ENCODE data around the gene ID1. TPM values are rescaled to one million over a fixed set of nuclear protein-coding genes. Genes with fewer than 3 reads are reported as not detected.
A peak's percentile ranks its signal among the peaks of the same experiment; 100 is the strongest.

Gene ID1
- total and polyA plus RNA-seq, 2 experiments from 2014 or later, result 221 to 479 TPM

DNA sequence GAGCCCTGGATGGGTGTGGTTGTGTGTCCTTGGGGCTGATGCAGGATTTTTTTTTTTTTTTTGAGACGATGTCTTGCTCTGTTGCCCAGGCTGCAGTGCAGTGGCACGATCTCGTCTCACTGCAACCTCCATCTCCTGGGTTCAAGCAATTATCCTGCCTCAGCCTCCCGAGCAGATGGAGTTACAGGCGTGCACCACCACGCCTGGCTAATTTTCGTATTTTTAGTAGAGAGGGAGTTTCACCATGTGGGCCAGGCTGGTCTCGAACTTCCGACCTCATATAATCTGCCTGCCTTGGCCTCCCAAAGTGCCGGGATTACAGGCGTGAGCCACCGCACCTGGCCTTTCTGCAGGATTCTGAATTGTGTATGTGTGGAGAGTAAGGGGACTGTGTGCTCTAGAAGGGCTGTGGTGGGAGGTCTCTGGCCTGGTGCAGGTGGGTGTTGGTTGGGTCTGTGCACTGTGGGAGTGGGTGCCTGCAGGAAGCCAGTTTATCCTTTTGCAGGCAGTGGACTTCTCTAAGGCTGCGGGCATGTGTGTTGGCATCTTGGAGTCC is 11.0 kb upstream of the ID1 start (continued):
- TF ChIP-seq, protein P1, sequence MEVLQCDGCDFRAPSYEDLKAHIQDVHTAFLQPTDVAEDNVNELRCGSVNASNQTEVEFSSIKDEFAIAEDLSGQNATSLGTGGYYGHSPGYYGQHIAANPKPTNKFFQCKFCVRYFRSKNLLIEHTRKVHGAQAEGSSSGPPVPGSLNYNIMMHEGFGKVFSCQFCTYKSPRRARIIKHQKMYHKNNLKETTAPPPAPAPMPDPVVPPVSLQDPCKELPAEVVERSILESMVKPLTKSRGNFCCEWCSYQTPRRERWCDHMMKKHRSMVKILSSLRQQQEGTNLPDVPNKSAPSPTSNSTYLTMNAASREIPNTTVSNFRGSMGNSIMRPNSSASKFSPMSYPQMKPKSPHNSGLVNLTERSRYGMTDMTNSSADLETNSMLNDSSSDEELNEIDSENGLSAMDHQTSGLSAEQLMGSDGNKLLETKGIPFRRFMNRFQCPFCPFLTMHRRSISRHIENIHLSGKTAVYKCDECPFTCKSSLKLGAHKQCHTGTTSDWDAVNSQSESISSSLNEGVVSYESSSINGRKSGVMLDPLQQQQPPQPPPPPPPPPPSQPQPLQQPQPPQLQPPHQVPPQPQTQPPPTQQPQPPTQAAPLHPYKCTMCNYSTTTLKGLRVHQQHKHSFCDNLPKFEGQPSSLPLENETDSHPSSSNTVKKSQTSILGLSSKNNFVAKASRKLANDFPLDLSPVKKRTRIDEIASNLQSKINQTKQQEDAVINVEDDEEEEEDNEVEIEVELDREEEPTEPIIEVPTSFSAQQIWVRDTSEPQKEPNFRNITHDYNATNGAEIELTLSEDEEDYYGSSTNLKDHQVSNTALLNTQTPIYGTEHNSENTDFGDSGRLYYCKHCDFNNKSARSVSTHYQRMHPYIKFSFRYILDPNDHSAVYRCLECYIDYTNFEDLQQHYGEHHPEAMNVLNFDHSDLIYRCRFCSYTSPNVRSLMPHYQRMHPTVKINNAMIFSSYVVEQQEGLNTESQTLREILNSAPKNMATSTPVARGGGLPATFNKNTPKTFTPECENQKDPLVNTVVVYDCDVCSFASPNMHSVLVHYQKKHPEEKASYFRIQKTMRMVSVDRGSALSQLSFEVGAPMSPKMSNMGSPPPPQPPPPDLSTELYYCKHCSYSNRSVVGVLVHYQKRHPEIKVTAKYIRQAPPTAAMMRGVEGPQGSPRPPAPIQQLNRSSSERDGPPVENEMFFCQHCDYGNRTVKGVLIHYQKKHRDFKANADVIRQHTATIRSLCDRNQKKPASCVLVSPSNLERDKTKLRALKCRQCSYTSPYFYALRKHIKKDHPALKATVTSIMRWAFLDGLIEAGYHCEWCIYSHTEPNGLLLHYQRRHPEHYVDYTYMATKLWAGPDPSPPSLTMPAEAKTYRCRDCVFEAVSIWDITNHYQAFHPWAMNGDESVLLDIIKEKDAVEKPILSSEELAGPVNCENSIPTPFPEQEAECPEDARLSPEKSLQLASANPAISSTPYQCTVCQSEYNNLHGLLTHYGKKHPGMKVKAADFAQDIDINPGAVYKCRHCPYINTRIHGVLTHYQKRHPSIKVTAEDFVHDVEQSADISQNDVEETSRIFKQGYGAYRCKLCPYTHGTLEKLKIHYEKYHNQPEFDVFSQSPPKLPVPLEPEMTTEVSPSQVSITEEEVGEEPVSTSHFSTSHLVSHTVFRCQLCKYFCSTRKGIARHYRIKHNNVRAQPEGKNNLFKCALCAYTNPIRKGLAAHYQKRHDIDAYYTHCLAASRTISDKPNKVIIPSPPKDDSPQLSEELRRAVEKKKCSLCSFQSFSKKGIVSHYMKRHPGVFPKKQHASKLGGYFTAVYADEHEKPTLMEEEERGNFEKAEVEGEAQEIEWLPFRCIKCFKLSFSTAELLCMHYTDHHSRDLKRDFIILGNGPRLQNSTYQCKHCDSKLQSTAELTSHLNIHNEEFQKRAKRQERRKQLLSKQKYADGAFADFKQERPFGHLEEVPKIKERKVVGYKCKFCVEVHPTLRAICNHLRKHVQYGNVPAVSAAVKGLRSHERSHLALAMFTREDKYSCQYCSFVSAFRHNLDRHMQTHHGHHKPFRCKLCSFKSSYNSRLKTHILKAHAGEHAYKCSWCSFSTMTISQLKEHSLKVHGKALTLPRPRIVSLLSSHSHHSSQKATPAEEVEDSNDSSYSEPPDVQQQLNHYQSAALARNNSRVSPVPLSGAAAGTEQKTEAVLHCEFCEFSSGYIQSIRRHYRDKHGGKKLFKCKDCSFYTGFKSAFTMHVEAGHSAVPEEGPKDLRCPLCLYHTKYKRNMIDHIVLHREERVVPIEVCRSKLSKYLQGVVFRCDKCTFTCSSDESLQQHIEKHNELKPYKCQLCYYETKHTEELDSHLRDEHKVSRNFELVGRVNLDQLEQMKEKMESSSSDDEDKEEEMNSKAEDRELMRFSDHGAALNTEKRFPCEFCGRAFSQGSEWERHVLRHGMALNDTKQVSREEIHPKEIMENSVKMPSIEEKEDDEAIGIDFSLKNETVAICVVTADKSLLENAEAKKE (CRISPR knock-in tag; IDR thresholded peaks at IDR 0.05), result no peak
- TF ChIP-seq POLR2AphosphoS5 (IDR thresholded peaks at IDR 0.05; ENCODE audit: low read depth) (no peak), JUNB (IDR thresholded peaks at IDR 0.05; ENCODE audit: unreplicated experiment) (no peak)

DNA sequence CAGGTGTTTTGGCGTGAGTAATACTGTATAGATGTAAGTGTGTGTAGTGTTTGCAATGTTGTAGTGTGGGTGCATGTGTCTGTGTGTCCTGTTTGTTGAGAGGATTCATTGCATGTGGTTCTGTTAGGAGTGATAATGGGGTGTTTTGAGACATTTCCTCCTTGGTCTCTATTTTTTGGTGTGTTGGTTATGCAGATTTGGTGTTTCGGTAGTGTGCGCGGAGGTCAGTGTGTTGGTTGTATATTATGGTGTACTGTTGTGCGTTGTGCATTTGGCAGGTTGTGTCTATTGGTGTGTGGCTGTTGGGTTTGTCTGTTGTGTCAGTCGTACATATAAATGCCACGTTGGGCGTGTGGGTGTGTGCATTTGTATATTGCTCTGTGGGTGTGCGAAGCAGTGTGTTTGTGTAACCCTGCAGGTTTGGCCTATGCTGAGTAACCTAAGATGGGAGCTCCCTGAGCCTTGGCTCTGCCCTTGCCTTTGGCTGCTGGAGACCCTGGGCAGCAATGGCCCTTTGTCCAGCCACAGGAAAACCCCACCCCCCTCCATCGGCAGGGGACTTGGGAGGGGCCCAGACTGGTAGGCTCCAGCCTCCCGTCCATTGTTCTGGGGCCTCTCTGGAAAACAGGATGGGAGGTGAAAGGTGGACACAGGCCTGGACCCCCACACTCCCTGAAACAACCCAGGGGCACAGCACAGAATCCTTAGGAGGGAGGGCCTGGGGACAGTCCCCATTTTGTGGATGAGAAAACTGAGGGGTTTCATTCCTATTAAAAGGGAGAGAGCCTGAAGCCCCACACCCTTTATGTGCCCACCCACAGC is 10.3 kb upstream of the ID1 start:
- ATAC-seq (peak; percentile 53), DNase-seq (ENCODE audit: low spot score) (peak; percentile 91)
- Histone ChIP-seq H2AFZ (no peak overlapping the region), H4K20me1 (replicated peaks; ENCODE audit: insufficient read depth) (no peaks in the 10 kb centered on the region), H3F3A (replicated peaks; ENCODE audit: low read depth) (peaks cover 26% of the 10 kb centered on the region), H3K27ac (ENCODE audit: low read depth) (peak overlapping the region; percentile 40), H3K36me3 (ENCODE audit: insufficient read depth) (no peaks in the 10 kb centered on the region), H3K27me3 (ENCODE audit: insufficient read depth) (no peaks in the 10 kb centered on the region), H3K4me3 (no peak overlapping the region), H3K4me2 (peak overlapping the region; percentile 0), H3K9me2 (ENCODE audit: insufficient read depth) (no peaks in the 10 kb centered on the region), H3K79me2 (replicated peaks; ENCODE audit: insufficient read depth) (0 out of 2 replicates have a peak, but pooled peaks cover 5% of the 10 kb centered on the region), H3K4me1 (ENCODE audit: insufficient read depth) (peaks cover 45% of the 10 kb centered on the region)
- Mint-ChIP-seq H3K27ac (peak overlapping the region; percentile 60), H3K4me3 (no peak overlapping the region; the same call in 2 of the 3 replicates), H3K27me3 (ENCODE audit: insufficient read depth, low read depth, poor library complexity) (peaks cover 20% of the 10 kb centered on the region), H3K9me3 (no peaks in the 10 kb centered on the region; the same call in 2 of the 3 replicates), H3K36me3 (ENCODE audit: low read depth) (no peaks in the 10 kb centered on the region), H3K4me1 (peaks cover 38% of the 10 kb centered on the region)
- TF ChIP-seq POLR2AphosphoS5 (IDR thresholded peaks at IDR 0.05; ENCODE audit: low read depth) (no peak), NANOG (IDR thresholded peaks at IDR 0.05; ENCODE audit: borderline replicate concordance) (no peak), EZH2 (IDR thresholded peaks at IDR 0.05; ENCODE audit: low read depth, unreplicated experiment) (no peak), STAT1 (IDR thresholded peaks at IDR 0.05; ENCODE audit: unreplicated experiment) (no peak), CREB1 (CRISPR knock-in tag; IDR thresholded peaks at IDR 0.05; ENCODE audit: low read depth) (no peak), JUNB (IDR thresholded peaks at IDR 0.05; ENCODE audit: unreplicated experiment) (no peak), ZNF114 (CRISPR knock-in tag; IDR thresholded peaks at IDR 0.05) (no peak)
- TF ChIP-seq, protein P2, sequence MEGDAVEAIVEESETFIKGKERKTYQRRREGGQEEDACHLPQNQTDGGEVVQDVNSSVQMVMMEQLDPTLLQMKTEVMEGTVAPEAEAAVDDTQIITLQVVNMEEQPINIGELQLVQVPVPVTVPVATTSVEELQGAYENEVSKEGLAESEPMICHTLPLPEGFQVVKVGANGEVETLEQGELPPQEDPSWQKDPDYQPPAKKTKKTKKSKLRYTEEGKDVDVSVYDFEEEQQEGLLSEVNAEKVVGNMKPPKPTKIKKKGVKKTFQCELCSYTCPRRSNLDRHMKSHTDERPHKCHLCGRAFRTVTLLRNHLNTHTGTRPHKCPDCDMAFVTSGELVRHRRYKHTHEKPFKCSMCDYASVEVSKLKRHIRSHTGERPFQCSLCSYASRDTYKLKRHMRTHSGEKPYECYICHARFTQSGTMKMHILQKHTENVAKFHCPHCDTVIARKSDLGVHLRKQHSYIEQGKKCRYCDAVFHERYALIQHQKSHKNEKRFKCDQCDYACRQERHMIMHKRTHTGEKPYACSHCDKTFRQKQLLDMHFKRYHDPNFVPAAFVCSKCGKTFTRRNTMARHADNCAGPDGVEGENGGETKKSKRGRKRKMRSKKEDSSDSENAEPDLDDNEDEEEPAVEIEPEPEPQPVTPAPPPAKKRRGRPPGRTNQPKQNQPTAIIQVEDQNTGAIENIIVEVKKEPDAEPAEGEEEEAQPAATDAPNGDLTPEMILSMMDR (conservative IDR thresholded peaks at IDR 0.05; ENCODE audit: low read depth in 2 of 2), result no peak
- TF ChIP-seq, protein P3, sequence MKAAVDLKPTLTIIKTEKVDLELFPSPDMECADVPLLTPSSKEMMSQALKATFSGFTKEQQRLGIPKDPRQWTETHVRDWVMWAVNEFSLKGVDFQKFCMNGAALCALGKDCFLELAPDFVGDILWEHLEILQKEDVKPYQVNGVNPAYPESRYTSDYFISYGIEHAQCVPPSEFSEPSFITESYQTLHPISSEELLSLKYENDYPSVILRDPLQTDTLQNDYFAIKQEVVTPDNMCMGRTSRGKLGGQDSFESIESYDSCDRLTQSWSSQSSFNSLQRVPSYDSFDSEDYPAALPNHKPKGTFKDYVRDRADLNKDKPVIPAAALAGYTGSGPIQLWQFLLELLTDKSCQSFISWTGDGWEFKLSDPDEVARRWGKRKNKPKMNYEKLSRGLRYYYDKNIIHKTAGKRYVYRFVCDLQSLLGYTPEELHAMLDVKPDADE (IDR thresholded peaks at IDR 0.05), result no peak
